B cell (primary cell): ENCODE data around the gene BRSK2. TPM values are rescaled to one million over a fixed set of nuclear protein-coding genes. Genes with fewer than 3 reads are reported as not detected.

Experiments used
- ATAC-seq: fragments of 200-7000 bp; cut with Tn5 transposase; one replicate; pipeline ENCODE4 v1.10.0; 2021; ENCODE audit warnings: low read depth, mild to moderate bottlenecking, moderate number of reproducible peaks, moderate library complexity
- CTCF ChIA-PET: fragments of 350-600 bp; sonication (Branson Sonifier 250); formaldehyde crosslinking; loops from one replicate; lab custom pipeline; 2021; ENCODE audit warnings: antibody characterized with exemption, inconsistent platforms; lab: Charles Lee
- POLR2A ChIA-PET: fragments of 350-600 bp; sonication (Branson Sonifier 250); formaldehyde crosslinking; loops from one replicate; lab custom pipeline; 2021; ENCODE audit warnings: antibody characterized with exemption; lab: Charles Lee
- DNase-seq: peaks from one replicate; pipeline ENCODE4 v3.0.0; 2013
- H2AFZ ChIP-seq: 2 replicates; pipeline ENCODE4 v1.6.1; 2012; ENCODE audit warnings: mild to moderate bottlenecking, low read depth, low read length; ENCODE audit not compliant: insufficient read depth, poor library complexity, severe bottlenecking
- H3K27ac ChIP-seq, 2 donors: 1 replicate in 1 of 2; 2 replicates in 1 of 2; pipeline ENCODE4 v1.5.1; 2012 to 2013; ENCODE audit warnings: low read length in 2 of 2, mild to moderate bottlenecking in 2 of 2, moderate library complexity in 1 of 2
- H3K27me3 ChIP-seq, 4 experiments: fragments of 200-600 bp in 1 of 4; sonication (generic) in 1 of 4; replicated peaks in 1 of 4; 1 replicate in 2 of 4; 2 replicates in 2 of 4; pipeline versions ENCODE4 v1.6.1 to v1.7.0; 2013 to 2016; ENCODE audit warnings: low read length in 3 of 4, mild to moderate bottlenecking in 2 of 4, mixed read lengths in 1 of 4, moderate library complexity in 1 of 4; ENCODE audit not compliant: insufficient read depth in 4 of 4, control insufficient read depth in 3 of 4; ENCODE audit errors: control extremely low read depth in 1 of 4
- H3K36me3 ChIP-seq, 2 experiments: replicated peaks in 1 of 2; 1 replicate in 1 of 2; 2 replicates in 1 of 2; pipeline versions ENCODE4 v1.6.1 to v1.7.1; 2013; ENCODE audit warnings: low read length in 1 of 2; ENCODE audit not compliant: insufficient read depth in 2 of 2, control insufficient read depth in 1 of 2; ENCODE audit errors: control extremely low read depth in 1 of 2, extremely low read depth in 1 of 2
- H3K4me1 ChIP-seq, 2 donors: fragments of 200-600 bp in 1 of 2; sonication (generic) in 1 of 2; 1 replicate in 1 of 2; 2 replicates in 1 of 2; pipeline versions ENCODE4 v1.5.1 to v1.6.1; 2013 to 2017; ENCODE audit warnings: low read length in 2 of 2; ENCODE audit not compliant: control insufficient read depth in 2 of 2, insufficient read depth in 2 of 2
- H3K4me2 ChIP-seq: replicated peaks from 2 replicates; pipeline ENCODE3; 2012; ENCODE audit warnings: mild to moderate bottlenecking, low read depth, low read length; ENCODE audit not compliant: poor library complexity, severe bottlenecking
- H3K4me3 ChIP-seq, 5 experiments: fragments of 200-600 bp in 1 of 5; sonication (generic) in 1 of 5; 1 replicate in 3 of 5; 2 replicates in 2 of 5; pipeline versions ENCODE4 v1.5.1 to v1.7.0; 2011 to 2016; ENCODE audit warnings: low read length in 4 of 5, mild to moderate bottlenecking in 4 of 5, low read depth in 2 of 5, control low read depth in 1 of 5, moderate library complexity in 1 of 5; ENCODE audit not compliant: insufficient read depth in 1 of 5; ENCODE audit errors: control extremely low read depth in 1 of 5, extremely low read depth in 1 of 5
- H3K79me2 ChIP-seq: fragments of 200-600 bp; sonication (generic); one replicate; pipeline ENCODE4 v1.6.0; 2016; ENCODE audit warnings: low read length; ENCODE audit not compliant: control insufficient read depth, insufficient read depth
- H3K9ac ChIP-seq: fragments of 200-600 bp; sonication (generic); 2 replicates; pipeline ENCODE4 v1.6.1; 2017; ENCODE audit warnings: mild to moderate bottlenecking, low read length, moderate library complexity
- H3K9me3 ChIP-seq, 3 donors: one replicate each; pipeline versions ENCODE4 v1.6.1 to v1.7.1; 2013; ENCODE audit warnings: low read length in 2 of 3; ENCODE audit not compliant: control insufficient read depth in 2 of 3, insufficient read depth in 1 of 3; ENCODE audit errors: control extremely low read depth in 1 of 3
- H4K20me1 ChIP-seq: 2 replicates; pipeline ENCODE4 v1.6.0; 2012; ENCODE audit warnings: mild to moderate bottlenecking, low read length; ENCODE audit not compliant: insufficient read depth, control insufficient read depth, poor library complexity, severe bottlenecking
- H3K27ac Mint-ChIP-seq: one replicate; pipeline ENCODE4 v1.8.0; 2021; ENCODE audit warnings: mixed read lengths
- H3K27me3 Mint-ChIP-seq: one replicate; pipeline ENCODE4 v1.8.0; 2021; ENCODE audit warnings: mixed read lengths
- H3K4me1 Mint-ChIP-seq: one replicate; pipeline ENCODE4 v1.8.0; 2021; ENCODE audit warnings: mixed read lengths
- H3K4me3 Mint-ChIP-seq: one replicate; pipeline ENCODE4 v1.8.0; 2021; ENCODE audit warnings: mixed read lengths
- H3K9me3 Mint-ChIP-seq: one replicate; pipeline ENCODE4 v1.8.0; 2022; ENCODE audit warnings: mixed read lengths; ENCODE audit not compliant: insufficient read depth
- EZH2 ChIP-seq: IDR thresholded peaks from 2 replicates; pipeline ENCODE4 v1.6.1; 2012; ENCODE audit warnings: borderline replicate concordance, low read depth, mild to moderate bottlenecking, moderate library complexity, low read length; ENCODE audit not compliant: insufficient read depth, poor library complexity, severe bottlenecking
- WGBS: methylation state at CpG from one replicate; pipeline ENCODE4 v1.1.5; 2013; ENCODE audit warnings: missing lambda C conversion rate; ENCODE audit not compliant: insufficient coverage; 5-methylcytosine and 5-hydroxymethylcytosine counted together
- intact Hi-C: fragments of 100-400 bp; cut with micrococcal nuclease; formaldehyde crosslinking; loops from one replicate; pipeline ENCODE4 v1.10.0; 2022
- polyA plus RNA-seq: library from polyadenylated mRNA; depleted of rRNA; stranded (reverse); fragments of >200 nt; gene quantifications from 2 replicates; pipeline ENCODE4 v1.2.3, GENCODE V29; 2012
- total RNA-seq, 2 donors: library from RNA; stranded (reverse); fragments of 120-200 nt in 1 of 2; gene quantifications; 1 replicate in 1 of 2; 2 replicates in 1 of 2; pipeline versions ENCODE4 v1.2.3 to v1.2.4, GENCODE V29; 2013 to 2022
- TF ChIP-seq, protein P1 (sequence below): fragments of 200-600 bp; IDR thresholded peaks from one replicate; pipeline ENCODE4 v1.8.0; 2022; ENCODE audit warnings: antibody characterized with exemption, mild to moderate bottlenecking

The BRSK2 gene
- total and polyA plus RNA-seq, 2 donors (not counting 1 experiment from before 2014, with no cell fraction given), result 0.51 to 0.79 TPM

DNA sequence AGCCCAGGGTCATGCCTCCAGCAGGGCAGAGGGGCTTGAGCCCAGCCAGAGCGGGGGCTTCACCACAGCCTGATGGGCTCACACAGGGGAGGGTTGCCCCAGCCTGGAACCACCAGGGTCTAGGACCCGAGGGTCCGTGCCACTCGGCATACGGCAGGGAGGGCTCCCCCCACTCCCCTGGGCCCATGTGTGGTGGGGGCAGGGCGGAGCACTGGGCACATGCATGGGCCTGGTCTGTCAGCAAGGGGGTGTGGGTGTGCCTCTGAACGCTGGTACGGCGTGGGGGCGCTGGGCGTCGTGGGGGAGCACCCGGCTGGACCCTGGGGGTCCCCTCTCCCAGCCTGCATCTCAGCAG, 67.6 kb downstream of the BRSK2 start:
- ChIA-PET CTCF (no interaction called here), POLR2A (no interaction called here)
- H3K9me3 ChIP-seq, result no peaks in the 10 kb centered on the region
- no peaks in the 10 kb centered on the region for H3K27me3 ChIP-seq
- H3K27me3 Mint-ChIP-seq, result no peaks in the 10 kb centered on the region
- no peak overlapping the region for H3K27ac Mint-ChIP-seq
- H3K9me3 Mint-ChIP-seq, result no peaks in the 10 kb centered on the region
- H3K9ac ChIP-seq, result no peak overlapping the region
- ATAC-seq (no peak), DNase-seq (no peak)
- no peaks in the 10 kb centered on the region for H3K79me2 ChIP-seq
- no peak overlapping the region for H3K27ac ChIP-seq
- no peak overlapping the region for H3K4me3 Mint-ChIP-seq
- WGBS, result 88% methylated on average over 13 of the region's 13 CpGs
- no peak for TF ChIP-seq EZH2
- H3K4me2 ChIP-seq, result no peak overlapping the region
- no peaks in the 10 kb centered on the region for H3K4me1 ChIP-seq
- no peaks in the 10 kb centered on the region for H3K36me3 ChIP-seq
- no peaks in the 10 kb centered on the region for H3K4me1 Mint-ChIP-seq
- H2AFZ ChIP-seq, result no peak overlapping the region
- H3K4me3 ChIP-seq, result no peak overlapping the region
- intact Hi-C loops, result no loop called here
- H4K20me1 ChIP-seq, result no peaks in the 10 kb centered on the region

DNA sequence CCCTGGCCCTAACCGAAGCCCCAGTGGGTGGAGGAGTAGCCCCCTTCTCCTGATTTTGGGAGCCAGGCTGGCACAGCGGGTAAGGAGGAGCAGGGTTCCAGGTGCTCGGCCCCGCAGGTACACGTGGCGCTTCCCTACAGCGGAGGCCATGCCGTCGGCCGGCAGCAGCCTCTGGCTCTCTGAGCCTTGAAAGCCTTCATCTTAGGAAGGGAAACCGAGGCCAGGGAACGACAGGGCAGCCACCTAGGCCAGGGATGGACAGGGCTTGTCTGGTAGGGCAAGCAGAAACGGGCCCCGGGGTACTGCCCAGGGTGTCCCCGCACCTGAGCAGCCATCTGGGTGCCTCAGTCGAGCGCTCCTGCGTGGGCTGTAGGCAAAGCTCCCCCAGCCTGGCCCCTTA, 68.1 kb downstream of the BRSK2 start:
- no peaks in the 10 kb centered on the region for H3K27me3 ChIP-seq
- ATAC-seq (no peak), DNase-seq (no peak)
- 81% methylated on average over 18 of the region's 18 CpGs for WGBS
- no peak overlapping the region for H3K4me2 ChIP-seq
- H3K9me3 ChIP-seq, result no peaks in the 10 kb centered on the region
- intact Hi-C loops, result no loop called here
- H3K4me3 ChIP-seq, result no peak overlapping the region
- no peaks in the 10 kb centered on the region for H4K20me1 ChIP-seq
- Mint-ChIP-seq H3K27me3 (no peaks in the 10 kb centered on the region), H3K9me3 (no peaks in the 10 kb centered on the region), H3K4me1 (no peaks in the 10 kb centered on the region), H3K4me3 (no peak overlapping the region), H3K27ac (no peak overlapping the region)
- H2AFZ ChIP-seq, result no peak overlapping the region
- POLR2A ChIA-PET, result no interaction called here
- CTCF ChIA-PET, result no interaction called here
- TF ChIP-seq, protein P1, sequence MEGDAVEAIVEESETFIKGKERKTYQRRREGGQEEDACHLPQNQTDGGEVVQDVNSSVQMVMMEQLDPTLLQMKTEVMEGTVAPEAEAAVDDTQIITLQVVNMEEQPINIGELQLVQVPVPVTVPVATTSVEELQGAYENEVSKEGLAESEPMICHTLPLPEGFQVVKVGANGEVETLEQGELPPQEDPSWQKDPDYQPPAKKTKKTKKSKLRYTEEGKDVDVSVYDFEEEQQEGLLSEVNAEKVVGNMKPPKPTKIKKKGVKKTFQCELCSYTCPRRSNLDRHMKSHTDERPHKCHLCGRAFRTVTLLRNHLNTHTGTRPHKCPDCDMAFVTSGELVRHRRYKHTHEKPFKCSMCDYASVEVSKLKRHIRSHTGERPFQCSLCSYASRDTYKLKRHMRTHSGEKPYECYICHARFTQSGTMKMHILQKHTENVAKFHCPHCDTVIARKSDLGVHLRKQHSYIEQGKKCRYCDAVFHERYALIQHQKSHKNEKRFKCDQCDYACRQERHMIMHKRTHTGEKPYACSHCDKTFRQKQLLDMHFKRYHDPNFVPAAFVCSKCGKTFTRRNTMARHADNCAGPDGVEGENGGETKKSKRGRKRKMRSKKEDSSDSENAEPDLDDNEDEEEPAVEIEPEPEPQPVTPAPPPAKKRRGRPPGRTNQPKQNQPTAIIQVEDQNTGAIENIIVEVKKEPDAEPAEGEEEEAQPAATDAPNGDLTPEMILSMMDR, result no peak
- TF ChIP-seq EZH2, result no peak
- no peaks in the 10 kb centered on the region for H3K4me1 ChIP-seq
- no peak overlapping the region for H3K9ac ChIP-seq
- H3K36me3 ChIP-seq, result no peaks in the 10 kb centered on the region
- H3K79me2 ChIP-seq, result no peaks in the 10 kb centered on the region
- H3K27ac ChIP-seq, result no peak overlapping the region
